Mammary epithelial cell (primary cell): ENCODE measurements around the gene HLA-DRB5.

ENCODE experiments used
- CTCF ChIP-seq, 2 donors: IDR thresholded peaks in 1 of 2; conservative IDR thresholded peaks in 1 of 2; 2 replicates each; pipeline ENCODE4 v1.5.1; 2011 to 2012; ENCODE audit warnings: inconsistent platforms in 2 of 2, low read length in 2 of 2, mild to moderate bottlenecking in 2 of 2, control low read depth in 1 of 2, low read depth in 1 of 2; ENCODE audit not compliant: insufficient read depth in 1 of 2; ENCODE audit errors: extremely low read depth in 1 of 2
- EZH2 ChIP-seq: IDR thresholded peaks from 2 replicates; pipeline ENCODE4 v1.6.1; 2012; ENCODE audit warnings: low read length, inconsistent platforms, borderline replicate concordance

GRCh38 chr6:32492351-32492750, 37.7 kb downstream of the HLA-DRB5 start:
- TF ChIP-seq CTCF (conservative IDR thresholded peaks at IDR 0.05 in 1 of 2, IDR thresholded peaks at IDR 0.05 in 1 of 2; ENCODE audit: extremely low read depth in 1 of 2, insufficient read depth in 1 of 2, low read depth in 1 of 2, low read length in 2 of 2) (no peak), EZH2 (no peak)
